ENCODE data around the gene OR5AN1. TPM values are rescaled to one million over a fixed set of nuclear protein-coding genes. Genes with fewer than 3 reads are reported as not detected.
A peak's percentile ranks its signal among the peaks of the same experiment; 100 is the strongest.

The OR5AN1 gene
- total and polyA plus RNA-seq, 2 donors (not counting 1 experiment from before 2014, with no cell fraction given): not detected

DNA sequence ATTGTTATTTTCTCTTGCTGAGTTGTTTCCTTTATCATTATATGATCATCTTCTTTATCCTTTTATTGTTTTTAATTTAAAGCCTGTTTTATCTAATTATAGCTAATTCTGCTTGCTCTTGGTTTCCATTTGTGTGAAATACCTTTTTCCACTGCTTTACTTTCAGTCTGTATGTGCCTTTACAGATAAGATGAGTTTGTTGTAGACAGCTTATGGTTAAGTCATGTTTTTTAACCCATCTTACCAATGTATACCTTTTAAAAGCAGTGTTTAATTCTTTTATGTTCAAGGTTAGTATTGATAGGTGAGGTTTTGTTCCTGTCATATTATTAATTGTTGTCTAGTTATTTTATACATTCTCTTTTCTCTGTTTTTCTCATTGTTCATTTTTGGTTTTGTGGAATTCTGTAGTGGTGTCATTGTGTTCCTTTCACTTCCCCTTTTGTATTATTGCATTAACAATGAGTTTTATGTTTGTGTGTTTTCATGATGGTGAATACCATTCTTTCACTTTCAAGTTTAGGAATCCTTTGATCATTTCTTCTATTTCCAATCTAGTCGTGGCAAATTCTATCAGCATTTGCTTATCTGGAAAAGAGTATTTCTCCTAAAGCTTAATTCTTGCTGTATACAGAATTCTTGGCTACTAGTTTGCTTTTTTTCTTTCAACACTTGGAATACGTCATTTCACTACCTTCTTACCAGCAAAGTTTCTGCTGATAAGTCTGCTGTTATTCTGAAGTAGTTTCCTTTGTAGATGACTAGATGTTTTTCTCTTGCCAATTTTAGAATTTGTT is 21.8 kb downstream of the OR5AN1 start:
- peak overlapping the region; percentile 36 for H3K9ac ChIP-seq (ENCODE audit: low read length)
- Mint-ChIP-seq H3K4me1 (peaks cover 17% of the 10 kb centered on the region), H3K27me3 (no peaks in the 10 kb centered on the region), H3K9me3 (ENCODE audit: insufficient read depth) (no peaks in the 10 kb centered on the region), H3K27ac (peak overlapping the region; percentile 32), H3K4me3 (peak overlapping the region; percentile 18)
- H3K79me2 ChIP-seq (ENCODE audit: control insufficient read depth, insufficient read depth, low read length): no peaks in the 10 kb centered on the region
- no peaks in the 10 kb centered on the region for H3K9me3 ChIP-seq (ENCODE audit: control extremely low read depth in 1 of 3, control insufficient read depth in 2 of 3, insufficient read depth in 1 of 3, low read length in 2 of 3)
- H3K36me3 ChIP-seq (replicated peaks in 1 of 2; ENCODE audit: control extremely low read depth in 1 of 2, control insufficient read depth in 1 of 2, extremely low read depth in 1 of 2, insufficient read depth in 2 of 2, low read length in 1 of 2): no peaks in the 10 kb centered on the region
- H4K20me1 ChIP-seq (ENCODE audit: control insufficient read depth, insufficient read depth, low read length, poor library complexity, severe bottlenecking): no peaks in the 10 kb centered on the region
- intact Hi-C loops (cut with micrococcal nuclease): loop anchor here (1.0 to 5.0 kb wide), 3 partner anchors 37 to 107 kb away; no protein-coding TSS in a partner anchor
- whole genome bisulfite sequencing (ENCODE audit: insufficient coverage): no CpG with 5 or more reads among the region's 2 CpGs
- peak overlapping the region; percentile 30 for H2AFZ ChIP-seq (ENCODE audit: insufficient read depth, low read depth, low read length, poor library complexity, severe bottlenecking)
- peak overlapping the region; percentile 55 for H3K4me2 ChIP-seq (replicated peaks; ENCODE audit: low read depth, low read length, poor library complexity, severe bottlenecking)
- peak overlapping the region in 3 of 5 experiments; percentile 24 to 58 (median 31) for H3K4me3 ChIP-seq (ENCODE audit: control extremely low read depth in 1 of 5, extremely low read depth in 1 of 5, insufficient read depth in 1 of 5, low read depth in 2 of 5, low read length in 4 of 5)
- POLR2A ChIA-PET: no interaction called here
- CTCF ChIA-PET: interaction anchor here (0.7 to 2.8 kb wide), 4 partner anchors 9 to 209 kb away, joined by 3 to 12 read pairs (median 4); partner anchors contain the start of gene DTX4
- DNase-seq (peak; percentile 55), ATAC-seq (ENCODE audit: low read depth) (peak; percentile 57)
- peak overlapping the region in 1 of 2 donors; percentile 42 for H3K27ac ChIP-seq (ENCODE audit: low read length in 2 of 2)
- TF ChIP-seq EZH2 (IDR thresholded peaks at IDR 0.05; ENCODE audit: borderline replicate concordance, insufficient read depth, low read depth, low read length, poor library complexity, severe bottlenecking) (no peak), CTCF (IDR thresholded peaks at IDR 0.05) (no peak)
- peaks cover 6 to 15% of the 10 kb centered on the region in 2 donors for H3K4me1 ChIP-seq (ENCODE audit: control insufficient read depth in 2 of 2, insufficient read depth in 2 of 2, low read length in 2 of 2)
- no peaks in the 10 kb centered on the region for H3K27me3 ChIP-seq (replicated peaks in 1 of 4; ENCODE audit: control extremely low read depth in 1 of 4, control insufficient read depth in 3 of 4, insufficient read depth in 4 of 4, low read length in 3 of 4)

GRCh38 chr11:59394186-59394585 is 35.5 kb downstream of the OR5AN1 start:
- no peaks in the 10 kb centered on the region for H3K9me3 Mint-ChIP-seq (ENCODE audit: insufficient read depth)
- H3K4me1 ChIP-seq (ENCODE audit: control insufficient read depth in 2 of 2, insufficient read depth in 2 of 2, low read length in 2 of 2): no peaks in the 10 kb centered on the region
- H3K27ac Mint-ChIP-seq: no peak overlapping the region
- no peak overlapping the region for H3K4me2 ChIP-seq (replicated peaks; ENCODE audit: low read depth, low read length, poor library complexity, severe bottlenecking)
- no peak for DNase-seq
- H4K20me1 ChIP-seq (ENCODE audit: control insufficient read depth, insufficient read depth, low read length, poor library complexity, severe bottlenecking): no peaks in the 10 kb centered on the region
- TF ChIP-seq CTCF (IDR thresholded peaks at IDR 0.05) (no peak), EZH2 (IDR thresholded peaks at IDR 0.05; ENCODE audit: borderline replicate concordance, insufficient read depth, low read depth, low read length, poor library complexity, severe bottlenecking) (no peak)
- intact Hi-C loops (cut with micrococcal nuclease): no loop called here
- CTCF ChIA-PET: interaction anchor here (0.9 kb wide), 2 partner anchors 9 to 13 kb away, joined by 3 to 4 read pairs; no protein-coding TSS in a partner anchor
- H3K9me3 ChIP-seq (ENCODE audit: control extremely low read depth in 1 of 3, control insufficient read depth in 2 of 3, insufficient read depth in 1 of 3, low read length in 2 of 3): no peaks in the 10 kb centered on the region
- no peaks in the 10 kb centered on the region for H3K79me2 ChIP-seq (ENCODE audit: control insufficient read depth, insufficient read depth, low read length)
- H2AFZ ChIP-seq (ENCODE audit: insufficient read depth, low read depth, low read length, poor library complexity, severe bottlenecking): no peak overlapping the region
- no peak overlapping the region for H3K27ac ChIP-seq (ENCODE audit: low read length in 2 of 2)
- POLR2A ChIA-PET: no interaction called here
- H3K9ac ChIP-seq (ENCODE audit: low read length): no peak overlapping the region
- H3K27me3 Mint-ChIP-seq: no peaks in the 10 kb centered on the region
- no peaks in the 10 kb centered on the region for H3K36me3 ChIP-seq (replicated peaks in 1 of 2; ENCODE audit: control extremely low read depth in 1 of 2, control insufficient read depth in 1 of 2, extremely low read depth in 1 of 2, insufficient read depth in 2 of 2, low read length in 1 of 2)
- no peak overlapping the region for H3K4me3 Mint-ChIP-seq
- no peak overlapping the region for H3K4me3 ChIP-seq (ENCODE audit: control extremely low read depth in 1 of 5, extremely low read depth in 1 of 5, insufficient read depth in 1 of 5, low read depth in 2 of 5, low read length in 4 of 5)
- no peaks in the 10 kb centered on the region for H3K4me1 Mint-ChIP-seq
- H3K27me3 ChIP-seq (replicated peaks in 1 of 4; ENCODE audit: control extremely low read depth in 1 of 4, control insufficient read depth in 3 of 4, insufficient read depth in 4 of 4, low read length in 3 of 4): no peaks in the 10 kb centered on the region
- ATAC-seq (ENCODE audit: low read depth): no peak
